IPS DF 4.7 (cell line): ENCODE results near the gene KEL.

ENCODE experiments used
- DNase-seq: peaks from one replicate; pipeline ENCODE4 v3.0.0-alpha.2; 2013; ENCODE audit warnings: low spot score; ENCODE audit errors: extremely low read depth

KEL gene

DNA sequence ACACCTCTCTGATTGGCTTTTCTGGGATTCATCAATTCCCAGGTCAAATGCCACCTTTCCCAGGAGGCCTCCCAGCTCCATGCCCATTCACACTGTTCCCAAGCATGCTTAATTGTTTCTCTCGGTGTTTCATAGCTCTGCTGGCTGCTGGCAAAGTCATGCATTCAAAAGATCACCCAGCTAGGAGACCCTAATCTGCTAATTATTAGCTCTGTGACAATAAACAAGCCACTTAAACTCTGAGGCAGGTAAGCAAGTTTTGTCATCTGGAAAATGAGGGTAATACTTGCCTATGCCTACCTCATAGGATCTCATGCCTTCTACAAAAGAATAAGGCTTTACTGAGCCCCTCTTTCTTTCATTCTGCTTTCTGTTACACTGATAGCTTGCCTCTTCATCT is 828 bp upstream of the KEL start:
- DNase-seq = no peak

DNA sequence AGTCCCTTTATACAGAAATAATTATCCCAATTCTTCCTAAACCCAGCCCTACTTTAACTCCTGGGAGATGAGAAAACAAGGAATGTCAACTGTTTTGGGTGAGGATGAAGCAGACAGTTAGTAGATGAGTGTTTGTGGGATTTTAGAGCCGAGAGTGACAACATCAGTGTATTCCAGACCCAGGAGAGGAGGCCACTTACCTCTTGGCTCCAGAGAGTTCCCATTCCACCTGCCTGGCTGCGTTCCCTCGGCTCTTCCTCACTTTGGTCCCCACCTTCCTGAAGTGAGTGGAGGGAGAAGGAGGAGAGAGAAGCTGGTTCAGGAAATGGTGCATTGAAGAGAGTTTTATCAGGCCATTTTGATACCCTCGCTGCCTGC is 579 bp downstream of the KEL start:
- no peak for DNase-seq

DNA sequence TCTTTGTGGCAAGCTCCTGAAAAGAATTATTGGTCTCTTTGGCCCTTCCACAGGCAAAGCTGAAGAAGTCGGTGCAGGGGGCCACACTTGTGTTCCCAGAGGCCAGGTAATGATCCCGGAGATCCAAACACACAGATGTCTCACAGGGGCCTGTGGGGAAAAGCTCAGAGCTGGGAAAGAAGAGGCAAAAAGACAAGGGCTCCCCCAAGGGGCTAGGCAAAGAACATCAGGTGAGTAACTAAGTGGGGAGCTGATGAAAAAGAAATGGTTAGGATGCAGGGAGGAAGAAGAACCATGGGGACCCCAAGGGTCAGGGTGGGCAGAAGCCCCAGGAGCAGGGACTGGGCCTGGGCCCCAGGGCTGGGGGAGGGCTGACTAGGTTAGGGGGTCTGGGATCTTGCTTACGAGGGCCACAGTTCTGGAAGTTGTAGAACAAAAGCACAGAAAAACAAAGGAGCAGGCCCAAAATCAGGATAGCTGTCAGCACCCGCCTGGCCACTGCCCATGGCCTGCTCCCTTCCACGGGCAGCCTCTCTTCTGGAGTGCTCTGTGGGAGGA is 1.1 kb downstream of the KEL start:
- no peak for DNase-seq

DNA sequence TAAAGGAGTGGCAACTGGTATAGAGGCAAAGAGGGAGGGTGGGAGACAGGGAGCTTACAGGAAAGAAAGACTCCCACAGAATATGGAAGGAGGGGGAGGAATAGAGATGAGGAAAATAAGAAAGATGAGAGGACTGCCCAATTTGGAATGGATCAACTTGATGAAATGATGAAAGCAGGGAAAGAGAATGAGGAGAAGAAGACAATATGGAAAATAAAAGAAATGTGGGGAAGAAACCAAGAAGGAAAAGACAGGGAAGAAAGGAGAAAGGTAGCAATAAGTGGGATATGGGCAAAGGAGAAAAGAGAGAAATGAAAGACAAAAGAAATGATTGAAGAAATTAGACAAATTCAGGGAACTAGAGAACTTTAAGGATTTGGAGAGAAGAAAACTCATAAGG is 3.0 kb downstream of the KEL start:
- DNase-seq = no peak

DNA sequence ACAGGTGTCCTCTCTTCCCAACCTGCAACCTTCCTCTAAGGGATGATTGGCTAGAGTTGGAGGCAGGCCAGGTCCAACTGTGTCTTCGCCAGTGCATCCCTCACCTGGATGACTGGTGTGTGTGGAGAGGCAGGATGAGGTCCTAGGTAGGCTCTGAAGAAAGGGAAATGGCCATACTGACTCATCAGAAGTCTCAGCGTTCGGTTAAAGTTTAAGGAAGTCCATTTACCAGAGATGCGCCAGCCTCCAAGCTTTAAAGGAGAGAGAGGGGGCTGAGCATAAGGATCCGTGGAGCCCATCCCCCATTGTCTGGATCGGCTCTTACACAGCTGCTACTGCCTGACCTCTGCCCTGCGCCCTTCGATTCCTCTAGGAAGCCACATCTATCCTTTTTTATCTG is 4.4 kb downstream of the KEL start:
- no peak for DNase-seq

DNA sequence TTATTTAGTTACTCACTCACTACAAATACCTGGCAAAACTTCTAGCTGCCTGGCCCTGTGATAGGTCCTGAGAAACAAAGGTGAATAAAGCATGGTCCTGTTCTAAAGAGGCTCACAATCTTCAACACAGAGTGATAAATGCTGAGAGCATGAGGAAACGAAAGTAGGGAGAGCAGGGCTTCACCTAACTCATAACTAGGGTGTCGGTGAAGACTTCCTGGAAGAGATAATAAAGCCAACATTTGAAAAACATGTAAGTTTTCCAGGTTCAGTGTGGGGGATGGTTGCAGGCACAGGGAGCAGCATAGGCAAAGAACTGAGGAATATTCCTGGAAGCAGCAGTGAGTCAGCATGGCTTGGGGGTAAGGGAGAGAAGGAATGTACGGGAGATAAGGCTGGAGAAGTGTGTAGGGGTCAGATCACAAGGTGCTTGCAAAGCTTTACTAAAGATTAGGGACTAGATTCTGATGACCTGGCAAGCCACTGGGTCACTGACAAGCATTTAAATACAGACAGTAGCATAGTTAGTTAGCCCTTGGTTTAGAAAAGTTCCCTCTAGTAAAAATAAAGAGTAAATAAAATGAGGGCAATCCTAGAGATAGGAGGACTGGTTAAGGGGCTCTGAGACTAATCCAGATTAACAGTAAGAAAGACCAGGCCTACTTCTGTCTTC is 5.1 kb downstream of the KEL start:
- DNase-seq = no peak

DNA sequence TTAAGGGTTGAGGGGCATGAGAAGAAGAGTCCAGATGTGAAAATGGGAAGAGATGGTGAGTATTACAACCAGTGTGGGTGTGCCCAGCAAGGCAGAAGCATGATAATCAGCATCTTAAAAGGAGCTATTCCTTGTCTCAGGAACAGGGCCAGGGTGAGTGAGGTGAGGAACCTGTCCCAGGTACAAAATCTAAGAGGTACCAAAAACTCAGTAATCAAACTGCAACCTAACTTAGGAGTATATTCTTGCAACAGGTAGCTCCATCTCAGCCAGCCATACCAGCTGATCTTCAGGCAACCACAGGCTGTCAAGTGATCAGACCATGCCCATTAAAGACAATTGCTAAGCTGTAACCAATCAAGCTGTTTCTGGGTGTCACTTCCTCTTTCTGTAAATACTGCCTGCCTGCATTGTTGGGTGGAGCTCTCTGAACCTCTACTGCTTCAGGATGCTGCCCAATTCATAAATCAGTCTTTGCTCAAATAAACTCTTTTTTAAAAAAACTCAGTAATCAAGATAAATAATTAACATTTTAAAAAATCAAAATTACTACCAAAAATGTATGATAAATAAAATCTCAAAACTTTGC is 7.4 kb downstream of the KEL start:
- no peak for DNase-seq

DNA sequence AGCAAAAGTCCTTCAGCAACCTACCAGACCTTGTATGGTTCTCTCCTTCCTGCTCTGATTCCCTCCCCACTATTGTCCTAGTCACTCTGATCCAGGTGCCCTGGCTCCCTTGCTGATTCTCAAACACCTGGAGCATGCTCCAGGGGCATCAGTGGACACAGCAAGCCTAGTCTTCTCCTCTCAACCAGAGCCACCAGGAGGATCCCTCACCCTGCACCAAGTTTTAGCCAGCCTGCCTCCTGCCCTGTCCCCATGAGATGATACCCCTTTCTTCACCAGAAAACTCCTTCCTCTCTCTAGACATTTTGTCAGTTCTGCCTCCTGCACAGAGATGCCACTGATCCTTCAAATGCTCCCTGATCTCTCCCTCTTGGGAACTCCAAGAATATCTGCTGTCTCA is 11.9 kb downstream of the KEL start:
- no peak for DNase-seq

DNA sequence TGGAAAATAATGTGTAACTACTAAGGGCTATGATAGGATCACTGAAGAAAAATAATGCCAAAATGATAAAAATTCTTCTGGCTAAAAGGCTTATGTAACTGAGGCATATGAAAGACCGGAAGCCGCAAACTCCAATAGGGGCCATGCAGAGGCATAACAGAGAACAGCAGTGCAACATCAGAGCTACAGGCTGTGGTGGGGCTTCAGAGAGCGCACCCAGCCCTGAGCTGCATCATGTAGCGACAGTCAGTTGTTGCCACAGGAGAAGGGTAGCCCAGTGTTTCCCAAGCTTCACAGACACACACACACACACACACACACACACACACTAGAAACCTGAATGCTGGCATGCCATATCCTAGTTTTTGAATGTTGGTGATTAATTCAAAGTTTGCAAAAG is 13.6 kb downstream of the KEL start:
- DNase-seq = no peak

DNA sequence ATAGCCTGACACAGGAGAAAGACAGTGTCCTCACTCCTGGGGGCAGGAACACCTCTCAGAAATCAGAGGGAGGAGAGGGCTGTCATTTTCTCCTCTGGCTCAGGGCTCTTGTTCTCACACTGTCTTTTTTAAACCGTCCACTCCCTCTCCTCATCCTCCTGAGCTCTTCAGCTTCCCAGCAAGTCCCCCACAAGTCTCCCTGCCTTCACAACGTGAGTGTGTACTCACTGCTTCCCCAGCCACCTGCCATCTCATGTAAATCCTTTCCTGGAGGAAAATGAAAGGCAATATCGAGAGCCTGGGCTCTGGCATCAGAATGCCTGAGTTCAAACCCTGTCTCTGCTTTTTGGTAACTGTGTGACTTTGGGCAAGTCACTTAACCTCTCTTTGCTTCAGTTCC is 17.2 kb downstream of the KEL start:
- DNase-seq = no peak

DNA sequence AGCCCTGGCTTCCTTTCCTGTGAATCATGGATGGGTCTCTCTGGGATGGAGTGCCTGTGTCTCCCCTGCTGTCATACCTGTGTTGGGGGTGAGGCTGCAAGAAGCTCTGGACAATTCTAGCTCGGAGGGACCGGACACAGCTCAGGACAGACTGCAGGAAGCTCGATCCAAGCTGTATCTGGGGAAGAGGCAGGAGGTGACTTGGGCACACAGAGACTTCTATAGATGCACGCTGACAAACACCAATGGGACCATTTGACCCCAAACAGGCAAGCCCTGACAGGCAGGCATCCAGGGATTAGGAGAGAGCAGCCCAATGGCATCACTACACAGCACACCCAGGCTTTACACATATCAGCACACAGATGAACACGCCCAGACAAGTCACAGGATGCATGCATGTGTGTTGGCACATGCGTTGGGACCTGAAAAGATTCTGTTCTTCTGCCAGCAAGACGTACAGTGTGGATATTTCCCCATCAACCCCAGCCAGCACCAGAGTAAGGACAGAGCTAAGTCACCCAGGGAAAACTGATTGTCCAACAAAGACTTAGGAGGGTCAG is 18.4 kb downstream of the KEL start:
- DNase-seq = no peak

DNA sequence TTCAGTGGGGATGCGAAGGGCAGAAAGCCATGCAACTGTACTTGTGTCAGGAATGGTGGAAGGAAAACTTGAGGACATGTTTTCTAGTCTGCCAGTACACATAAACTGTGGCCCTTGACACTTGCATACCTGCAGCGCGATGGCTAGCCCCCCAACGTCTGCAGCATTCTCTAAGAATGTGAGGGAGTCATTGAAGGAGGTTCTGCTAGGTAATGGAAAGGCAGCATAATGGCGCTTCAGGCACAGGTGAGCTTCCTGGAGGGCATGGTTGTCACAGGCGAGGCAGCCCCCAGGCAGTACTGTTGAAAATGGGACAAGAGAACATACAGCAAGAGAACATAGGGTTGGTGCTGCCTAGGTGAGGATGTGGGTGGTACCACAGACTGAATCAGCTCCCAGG is 19.4 kb downstream of the KEL start:
- DNase-seq = no peak

DNA sequence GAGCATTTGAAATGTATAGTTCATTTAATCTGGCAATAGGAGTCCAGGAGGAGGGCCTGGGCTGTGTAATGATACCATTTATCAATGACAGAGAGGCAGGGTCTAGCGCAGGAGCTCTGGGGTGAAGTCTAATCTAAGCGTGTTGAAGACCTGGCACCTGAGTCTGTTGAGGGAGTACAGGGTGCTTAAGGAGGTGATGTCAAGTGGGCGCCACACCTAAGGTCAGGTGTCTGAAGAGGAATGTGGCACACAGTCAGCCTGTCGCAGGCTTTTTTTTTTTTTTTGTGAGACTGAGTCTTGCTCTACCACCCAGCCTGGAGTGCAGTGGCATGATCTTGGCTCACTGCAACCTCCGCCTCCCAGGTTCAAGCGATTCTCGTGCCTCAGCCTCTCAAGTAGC is 20.6 kb downstream of the KEL start:
- DNase-seq = no peak

DNA sequence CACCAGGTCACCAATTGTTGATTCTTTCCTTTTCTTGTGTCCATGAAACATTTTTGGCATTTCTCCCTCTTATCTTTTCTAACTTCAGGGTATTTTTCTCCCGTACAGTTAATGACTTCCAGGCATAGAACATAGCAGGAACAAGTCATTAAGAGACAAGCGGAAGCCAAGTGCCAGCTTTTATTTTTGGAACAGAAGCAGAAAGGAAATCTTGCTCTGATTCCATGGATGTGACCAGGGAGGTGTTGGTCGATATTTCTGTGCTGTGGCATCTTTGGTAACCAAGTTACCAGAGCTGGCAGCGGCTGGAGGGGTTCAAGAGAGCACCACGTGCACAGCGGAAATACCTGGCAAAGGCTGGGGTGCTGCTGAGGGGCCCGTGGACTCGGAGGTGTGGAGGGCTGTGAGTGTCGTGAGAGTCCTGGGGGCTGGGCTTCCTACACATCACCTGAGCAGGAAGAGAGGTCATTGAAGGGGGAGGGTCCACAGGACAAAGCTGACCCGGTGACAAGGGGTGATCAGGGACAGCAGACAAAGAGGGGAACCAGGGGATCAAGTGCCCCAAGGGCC is 21.1 kb downstream of the KEL start:
- no peak for DNase-seq

DNA sequence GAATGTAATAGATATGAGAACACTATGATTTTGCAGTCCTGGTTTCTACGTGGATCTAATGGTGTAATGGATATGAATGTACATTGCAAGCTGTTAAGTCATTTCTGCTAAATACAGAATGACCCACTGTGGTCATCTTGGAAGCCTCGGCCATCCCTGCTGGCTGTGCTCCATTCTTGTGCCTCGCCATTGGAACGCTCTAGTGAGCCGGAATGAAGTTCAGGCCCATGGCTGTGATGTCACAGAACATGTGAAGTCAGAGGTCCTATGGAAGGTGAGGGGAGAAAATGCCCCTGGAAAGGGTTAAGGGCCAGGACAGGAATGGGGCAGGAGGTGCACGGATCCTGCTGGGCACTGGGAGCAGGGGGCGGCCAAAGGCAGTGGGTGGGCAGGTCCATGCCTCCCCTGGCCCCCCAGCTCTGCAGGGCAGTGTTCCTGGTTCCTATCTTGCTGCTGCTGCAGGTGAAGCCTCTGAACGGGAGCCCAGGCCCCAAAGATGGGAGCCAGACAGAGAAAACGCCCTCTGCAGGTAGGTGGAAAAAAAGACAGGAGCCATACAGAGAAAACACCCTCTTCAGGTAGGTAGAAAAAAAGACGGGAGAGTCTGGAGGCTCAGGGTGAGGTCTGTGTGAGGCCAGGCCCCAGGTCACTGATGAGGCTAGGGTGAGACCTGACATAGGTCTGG is 22.8 kb downstream of the KEL start, which contains the start of gene LLCFC1:
LLCFC1 (plus strand) TSS at position 259 of the 685 bp plus-strand sequence; CDS start at position 397, 138 bp downstream.
- no peak for DNase-seq

DNA sequence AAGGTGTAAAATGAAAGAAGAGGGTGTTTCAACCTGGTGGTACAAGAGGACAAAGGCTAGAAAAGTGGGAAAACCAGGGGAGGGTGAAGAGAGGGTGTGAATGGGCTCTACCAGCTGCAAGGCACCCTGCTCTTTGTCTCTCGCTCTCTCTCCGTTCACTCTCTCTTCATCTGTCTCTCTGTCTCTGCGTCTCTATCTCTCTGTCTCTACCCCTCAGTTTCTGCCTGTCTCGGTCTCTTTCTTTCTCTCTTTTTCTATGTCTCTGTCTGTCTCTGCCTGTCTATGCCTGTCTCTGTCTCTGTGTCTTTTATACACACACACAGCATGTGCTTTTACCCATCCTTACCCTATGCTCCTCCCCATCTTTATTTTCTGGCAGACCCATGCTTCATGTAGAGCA is 23.6 kb downstream of the KEL start:
- DNase-seq = no peak

DNA sequence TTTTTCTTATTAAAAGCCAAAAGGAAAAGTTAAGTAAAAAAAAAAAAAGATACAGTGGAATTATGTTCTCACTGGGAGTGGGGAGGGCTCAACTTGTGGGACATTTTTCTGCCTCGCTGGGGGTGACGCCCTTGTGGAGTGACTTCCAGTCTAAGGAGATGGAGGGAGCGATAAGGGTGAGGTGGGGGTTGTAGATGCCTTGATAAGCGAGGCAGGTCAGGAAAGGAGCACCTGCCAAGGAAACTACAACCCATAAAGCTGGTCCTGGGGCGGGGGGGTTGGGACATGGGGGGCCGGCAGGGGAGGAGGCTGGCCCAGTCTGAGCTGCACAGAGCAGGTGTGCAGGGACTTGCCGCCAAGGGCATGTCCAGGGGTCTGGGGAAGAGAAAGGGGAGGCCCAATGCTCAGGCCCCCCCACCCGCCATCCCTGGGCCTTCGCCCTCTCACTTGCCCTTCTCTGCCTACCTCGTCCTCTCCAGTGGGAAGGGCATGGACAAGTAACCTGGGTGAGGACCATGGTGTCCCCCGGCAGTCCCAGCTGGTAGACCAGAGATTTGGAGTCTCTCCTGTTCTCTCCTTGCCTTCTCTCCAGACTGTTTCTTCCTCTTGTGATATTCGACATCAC is 26.1 kb downstream of the KEL start:
- DNase-seq = no peak

DNA sequence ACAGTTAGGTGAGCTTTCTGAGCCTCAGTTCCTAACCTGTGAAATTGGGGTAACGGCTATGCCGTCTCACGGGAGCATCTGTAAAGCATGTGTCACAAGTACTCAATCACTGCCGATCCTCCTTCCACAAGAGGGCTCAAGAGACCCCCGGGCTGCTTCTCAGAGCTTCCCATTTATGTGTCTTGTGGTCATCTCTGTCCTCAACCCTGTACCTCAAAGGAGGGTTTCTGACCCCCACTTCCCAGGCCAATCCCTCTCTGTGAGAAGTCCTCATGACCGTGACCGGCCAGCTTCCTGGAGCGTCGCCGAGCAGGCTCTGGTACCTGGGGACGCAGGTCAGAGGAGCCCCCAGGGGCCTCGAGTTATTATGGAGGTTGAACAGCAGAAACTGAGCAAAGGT is 28.1 kb downstream of the KEL start:
- no peak for DNase-seq

DNA sequence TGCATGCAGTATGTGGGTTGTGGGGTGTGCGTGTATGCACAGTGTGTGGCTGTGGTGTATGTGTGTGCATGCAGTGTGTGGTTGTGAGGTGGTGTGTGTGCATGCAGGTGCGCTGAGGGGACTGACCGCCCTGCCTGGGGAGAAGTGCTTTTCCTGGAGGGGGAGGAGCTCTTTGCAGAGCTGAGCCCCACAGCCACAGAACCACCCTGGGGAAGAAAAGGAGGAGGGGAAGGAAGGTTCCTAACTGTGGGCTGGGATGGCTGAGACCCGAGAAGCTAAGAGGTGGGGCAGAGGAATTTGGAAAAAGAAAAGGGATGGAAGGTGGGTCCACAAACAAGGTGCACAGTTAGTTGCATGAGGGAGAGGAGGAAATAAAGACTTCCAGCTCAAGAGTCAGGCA is 28.5 kb downstream of the KEL start, which contains the start of gene TRPV5:
TRPV5 (minus strand) TSS at position 123 of the 400 bp plus-strand sequence. CDS start 287 bp downstream, outside the sequence.
- no peak for DNase-seq

DNA sequence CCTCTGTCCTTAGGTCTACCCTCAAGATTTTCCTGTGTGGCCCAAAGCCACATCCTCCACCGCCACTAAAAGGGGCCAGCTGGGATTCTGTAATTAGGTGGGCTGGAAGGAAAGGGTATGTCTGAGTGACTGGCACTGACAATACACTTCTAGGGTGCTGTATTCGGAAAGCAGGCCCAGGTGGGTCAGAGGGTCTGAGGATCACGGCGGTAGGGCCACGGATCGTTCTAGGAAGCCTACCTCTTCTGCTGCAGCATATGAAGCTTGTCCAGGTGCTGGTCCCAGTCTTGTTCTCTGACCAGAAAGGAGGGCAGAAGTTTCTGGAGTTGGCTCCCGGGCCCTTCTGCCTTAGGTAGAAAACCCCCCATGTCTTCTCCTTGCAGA is 29.1 kb downstream of the KEL start:
- no peak for DNase-seq

DNA sequence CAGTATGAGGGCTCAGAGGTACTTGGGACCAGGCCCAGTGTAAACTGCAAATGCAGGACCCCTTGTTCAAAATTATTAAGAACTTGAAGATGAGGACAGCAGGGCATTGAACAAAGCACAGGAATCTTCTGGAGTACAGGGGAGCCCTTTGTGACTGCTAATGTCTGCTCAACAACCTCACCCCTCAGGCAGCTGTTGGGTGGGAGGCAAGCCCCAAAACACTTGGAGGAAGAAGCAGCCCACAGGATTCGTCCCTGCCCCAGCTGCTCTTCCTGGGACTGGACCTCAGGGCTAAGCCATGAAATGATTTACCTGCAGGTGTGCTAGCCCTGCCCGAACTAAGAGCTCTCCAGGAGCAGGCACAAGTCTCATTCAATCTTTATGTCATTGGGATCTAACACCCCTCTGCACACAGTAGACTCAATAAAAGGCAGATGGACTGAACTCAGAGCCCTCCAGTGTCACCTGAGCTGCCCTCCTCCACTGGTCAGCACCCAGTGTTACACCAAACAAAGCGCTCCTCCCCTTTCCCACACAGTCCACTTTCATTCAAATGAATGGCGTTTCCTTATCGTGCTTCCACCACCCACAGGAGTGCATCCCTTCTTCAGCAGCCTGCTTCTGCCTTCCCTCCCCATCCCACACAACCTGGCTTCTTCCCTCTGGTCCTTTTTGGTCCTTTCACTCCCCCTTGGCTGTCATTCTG is 29.6 kb downstream of the KEL start:
- DNase-seq = no peak
